Vagina (tissue), 2 donors: Measurements from ENCODE around the gene NDST1.

Experiments used
- POLR2A ChIP-seq, 2 donors: fragments of 450-650 bp; IDR thresholded peaks; one replicate each; pipeline ENCODE4 v1.6.1; 2017; ENCODE audit warnings: antibody characterized with exemption in 2 of 2, mild to moderate bottlenecking in 2 of 2, moderate library complexity in 2 of 2
- POLR2AphosphoS5 ChIP-seq, 2 donors: sonication (generic); formaldehyde crosslinking; IDR thresholded peaks; one replicate each; pipeline ENCODE4 v1.9.0; 2017; ENCODE audit warnings: antibody characterized with exemption in 2 of 2, mild to moderate bottlenecking in 2 of 2, low read depth in 1 of 2; ENCODE audit not compliant: insufficient read depth in 1 of 2
- TF ChIP-seq, protein P1 (sequence below), 3 experiments: fragments of 450-650 bp in 2 of 3; fragments of 200-600 bp in 1 of 3; sonication (generic) in 1 of 3; IDR thresholded peaks; one replicate each; pipeline ENCODE4 v1.5.1; 2017 to 2019; ENCODE audit warnings: antibody characterized with exemption in 3 of 3, mild to moderate bottlenecking in 2 of 3, moderate library complexity in 2 of 3

DNA sequence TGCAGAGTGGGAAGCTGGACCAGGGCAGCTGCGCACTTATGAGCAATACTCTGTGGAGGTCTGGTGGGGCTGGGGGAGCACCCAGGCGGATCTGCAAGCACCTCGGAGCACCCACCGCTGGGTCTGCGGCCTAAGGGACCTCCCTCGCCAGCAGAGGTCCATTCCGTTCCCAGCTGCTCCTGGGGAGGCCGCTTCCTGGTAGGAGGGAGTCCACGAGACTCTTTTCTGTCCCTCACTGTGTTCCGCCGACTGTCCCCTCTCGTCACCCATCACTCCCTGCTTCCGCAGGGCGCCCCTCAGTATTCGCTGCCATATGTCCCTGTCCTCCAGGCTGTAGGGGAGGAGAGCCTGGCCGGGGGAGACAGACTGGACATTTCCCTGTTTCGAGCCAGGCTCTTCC, 45.5 kb downstream of the NDST1 start:
- TF ChIP-seq, protein P1, sequence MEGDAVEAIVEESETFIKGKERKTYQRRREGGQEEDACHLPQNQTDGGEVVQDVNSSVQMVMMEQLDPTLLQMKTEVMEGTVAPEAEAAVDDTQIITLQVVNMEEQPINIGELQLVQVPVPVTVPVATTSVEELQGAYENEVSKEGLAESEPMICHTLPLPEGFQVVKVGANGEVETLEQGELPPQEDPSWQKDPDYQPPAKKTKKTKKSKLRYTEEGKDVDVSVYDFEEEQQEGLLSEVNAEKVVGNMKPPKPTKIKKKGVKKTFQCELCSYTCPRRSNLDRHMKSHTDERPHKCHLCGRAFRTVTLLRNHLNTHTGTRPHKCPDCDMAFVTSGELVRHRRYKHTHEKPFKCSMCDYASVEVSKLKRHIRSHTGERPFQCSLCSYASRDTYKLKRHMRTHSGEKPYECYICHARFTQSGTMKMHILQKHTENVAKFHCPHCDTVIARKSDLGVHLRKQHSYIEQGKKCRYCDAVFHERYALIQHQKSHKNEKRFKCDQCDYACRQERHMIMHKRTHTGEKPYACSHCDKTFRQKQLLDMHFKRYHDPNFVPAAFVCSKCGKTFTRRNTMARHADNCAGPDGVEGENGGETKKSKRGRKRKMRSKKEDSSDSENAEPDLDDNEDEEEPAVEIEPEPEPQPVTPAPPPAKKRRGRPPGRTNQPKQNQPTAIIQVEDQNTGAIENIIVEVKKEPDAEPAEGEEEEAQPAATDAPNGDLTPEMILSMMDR (IDR thresholded peaks at IDR 0.05) = no peak
- TF ChIP-seq POLR2AphosphoS5 (IDR thresholded peaks at IDR 0.05; ENCODE audit: insufficient read depth in 1 of 2, low read depth in 1 of 2) (no peak), POLR2A (IDR thresholded peaks at IDR 0.05) (no peak)
